ENCODE measurements around the gene SLF2. TPM values are rescaled to one million over a fixed set of nuclear protein-coding genes. Genes with fewer than 3 reads are reported as not detected.

SLF2 gene
- total and polyA plus RNA-seq, 10 donors: 11.5 to 90.9 (median 46.8) TPM

DNA sequence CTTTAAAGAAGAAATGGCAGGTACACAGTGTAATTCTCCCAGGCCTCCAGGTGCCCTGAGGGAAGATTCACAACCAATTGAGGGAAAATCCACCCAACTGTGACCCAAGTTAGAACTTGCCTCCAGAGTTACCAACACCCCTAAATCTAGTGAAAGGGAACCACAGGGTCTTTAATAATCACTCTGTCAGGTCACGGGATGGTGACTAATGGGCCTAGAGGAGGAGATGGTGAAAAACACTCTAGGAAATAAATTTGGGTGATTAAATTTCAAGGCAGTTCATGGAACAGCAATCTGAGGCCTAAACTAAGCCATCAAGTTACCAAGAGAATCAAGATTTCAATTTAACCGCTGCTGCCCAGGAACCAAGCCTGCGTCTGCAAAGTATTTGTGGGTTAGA, 26.7 kb upstream of the SLF2 start:
- Histone ChIP-seq H3K4me1 (peaks cover 0 to 18% (median 6%) of the 10 kb centered on the region in 6 donors), H3K27me3 (replicated peaks in 1 of 7) (peaks cover 0 to 19% (median 0%) of the 10 kb centered on the region in 7 donors), H3K27ac (no peak overlapping the region), H3K9me3 (no peaks in the 10 kb centered on the region), H3K36me3 (no peaks in the 10 kb centered on the region), H3K4me3 (no peak overlapping the region)
- no peak for DNase-seq
- intact Hi-C loops (cut with DNase I; ENCODE audit: low total_unique reads): no loop called here
- WGBS, 5 donors: 91 to 98% (median 96%) methylated on average over 3 of the region's 3 CpGs
- TF ChIP-seq, protein P1, sequence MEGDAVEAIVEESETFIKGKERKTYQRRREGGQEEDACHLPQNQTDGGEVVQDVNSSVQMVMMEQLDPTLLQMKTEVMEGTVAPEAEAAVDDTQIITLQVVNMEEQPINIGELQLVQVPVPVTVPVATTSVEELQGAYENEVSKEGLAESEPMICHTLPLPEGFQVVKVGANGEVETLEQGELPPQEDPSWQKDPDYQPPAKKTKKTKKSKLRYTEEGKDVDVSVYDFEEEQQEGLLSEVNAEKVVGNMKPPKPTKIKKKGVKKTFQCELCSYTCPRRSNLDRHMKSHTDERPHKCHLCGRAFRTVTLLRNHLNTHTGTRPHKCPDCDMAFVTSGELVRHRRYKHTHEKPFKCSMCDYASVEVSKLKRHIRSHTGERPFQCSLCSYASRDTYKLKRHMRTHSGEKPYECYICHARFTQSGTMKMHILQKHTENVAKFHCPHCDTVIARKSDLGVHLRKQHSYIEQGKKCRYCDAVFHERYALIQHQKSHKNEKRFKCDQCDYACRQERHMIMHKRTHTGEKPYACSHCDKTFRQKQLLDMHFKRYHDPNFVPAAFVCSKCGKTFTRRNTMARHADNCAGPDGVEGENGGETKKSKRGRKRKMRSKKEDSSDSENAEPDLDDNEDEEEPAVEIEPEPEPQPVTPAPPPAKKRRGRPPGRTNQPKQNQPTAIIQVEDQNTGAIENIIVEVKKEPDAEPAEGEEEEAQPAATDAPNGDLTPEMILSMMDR (IDR thresholded peaks at IDR 0.05 in 8 of 11, conservative IDR thresholded peaks at IDR 0.05 in 3 of 11): no peak
- no peak for TF ChIP-seq POLR2A (IDR thresholded peaks at IDR 0.05)
- TF ChIP-seq POLR2AphosphoS5 (IDR thresholded peaks at IDR 0.05): no peak

DNA sequence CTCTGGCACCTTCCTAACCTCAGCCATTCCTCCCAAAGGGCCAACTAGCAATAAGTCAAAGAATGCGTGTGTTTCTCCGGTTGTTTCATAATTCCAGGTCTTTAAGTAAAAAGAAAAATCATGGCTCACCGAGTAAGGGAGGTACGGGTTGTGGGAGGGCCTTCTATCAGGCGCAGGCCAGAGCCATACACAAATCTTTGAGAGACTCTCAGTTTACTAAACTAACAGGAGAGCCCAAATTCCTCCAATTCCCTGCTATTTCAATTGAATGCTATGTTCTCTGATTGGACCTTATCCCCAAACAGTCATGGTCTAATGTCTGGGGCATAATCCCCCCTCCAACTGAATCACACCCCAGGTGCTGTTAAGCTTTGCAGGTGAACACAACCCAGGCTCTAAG, 26.2 kb upstream of the SLF2 start:
- Histone ChIP-seq H3K4me3 (no peak overlapping the region), H3K27me3 (replicated peaks in 1 of 7) (peaks cover 0 to 23% (median 0%) of the 10 kb centered on the region in 7 donors), H3K27ac (no peak overlapping the region), H3K36me3 (no peaks in the 10 kb centered on the region), H3K9me3 (no peaks in the 10 kb centered on the region), H3K4me1 (peaks cover 0 to 13% (median 4%) of the 10 kb centered on the region in 6 donors)
- intact Hi-C loops (cut with DNase I; ENCODE audit: low total_unique reads): no loop called here
- no peak for DNase-seq
- WGBS, 5 donors: 88 to 95% (median 92%) methylated on average over 5 of the region's 5 CpGs
- TF ChIP-seq POLR2A (IDR thresholded peaks at IDR 0.05) (no peak), POLR2AphosphoS5 (IDR thresholded peaks at IDR 0.05) (no peak)
- TF ChIP-seq, protein P1 (IDR thresholded peaks at IDR 0.05 in 8 of 11, conservative IDR thresholded peaks at IDR 0.05 in 3 of 11): no peak

DNA sequence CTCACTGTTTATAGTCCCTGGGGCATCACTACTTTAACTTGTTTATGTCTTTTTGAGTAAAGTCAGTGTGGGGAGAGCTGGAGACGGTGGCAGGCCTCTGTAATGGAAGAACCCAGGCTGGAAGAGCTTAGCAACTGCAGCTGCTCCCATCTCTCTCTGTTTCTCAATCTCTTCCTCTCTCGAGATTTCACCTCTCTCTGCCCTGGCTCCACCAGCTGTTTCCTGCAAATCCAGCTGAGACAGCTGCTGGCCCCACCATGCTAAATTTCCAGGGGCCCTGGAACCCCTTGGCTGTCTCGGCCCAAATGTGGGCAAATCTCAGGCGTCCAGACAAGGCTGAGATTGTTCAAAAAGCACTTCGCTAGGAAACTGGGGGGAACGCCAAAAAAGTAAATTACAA, 25.8 kb upstream of the SLF2 start:
- no peak for DNase-seq
- Histone ChIP-seq H3K4me1 (peaks cover 0 to 9% (median 2%) of the 10 kb centered on the region in 6 donors), H3K27ac (no peak overlapping the region), H3K9me3 (no peaks in the 10 kb centered on the region), H3K27me3 (replicated peaks in 1 of 7) (peaks cover 0 to 28% (median 0%) of the 10 kb centered on the region in 7 donors), H3K36me3 (no peaks in the 10 kb centered on the region), H3K4me3 (no peak overlapping the region)
- intact Hi-C loops (cut with DNase I; ENCODE audit: low total_unique reads): no loop called here
- WGBS, 5 donors: 45 to 57% (median 53%) methylated on average over 6 of the region's 6 CpGs
- no peak for TF ChIP-seq POLR2A (IDR thresholded peaks at IDR 0.05)
- no peak for TF ChIP-seq POLR2AphosphoS5 (IDR thresholded peaks at IDR 0.05)
- TF ChIP-seq, protein P1 (IDR thresholded peaks at IDR 0.05 in 8 of 11, conservative IDR thresholded peaks at IDR 0.05 in 3 of 11): no peak

DNA sequence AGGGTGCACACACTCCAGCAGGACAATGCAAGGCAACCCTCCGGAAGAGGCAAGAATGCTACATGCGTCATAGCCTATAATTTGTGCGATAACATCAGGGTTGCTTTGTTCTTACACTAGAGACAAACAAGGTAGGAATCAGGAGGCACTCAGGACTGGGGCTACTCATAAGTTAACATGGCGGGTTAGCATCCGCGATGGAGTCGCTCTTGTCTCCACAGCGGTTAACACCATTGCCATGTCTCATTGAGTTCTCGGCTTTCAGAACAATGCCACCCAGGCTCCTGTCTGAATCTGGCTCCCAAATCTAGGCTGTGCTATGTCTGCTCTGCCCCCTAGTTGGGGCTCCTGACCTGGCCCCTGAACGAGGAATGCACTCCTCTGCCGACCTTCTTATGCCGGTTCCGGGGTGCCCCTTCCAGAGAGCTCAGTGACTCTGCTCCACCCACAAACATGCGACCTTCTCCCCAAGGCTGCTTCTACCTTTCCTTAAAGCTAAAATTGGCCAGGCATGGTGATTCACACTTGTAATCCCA, 24.9 kb upstream of the SLF2 start:
- H3K9me3 ChIP-seq: no peaks in the 10 kb centered on the region
- H3K27ac ChIP-seq: no peak overlapping the region
- H3K4me3 ChIP-seq: no peak overlapping the region
- peaks cover 0 to 33% (median 0%) of the 10 kb centered on the region in 7 donors for H3K27me3 ChIP-seq (replicated peaks in 1 of 7)
- no peaks in the 10 kb centered on the region for H3K36me3 ChIP-seq
- H3K4me1 ChIP-seq: peaks cover 0 to under 1% (median 0%) of the 10 kb centered on the region in 6 donors
- WGBS, 5 donors: 89 to 96% (median 90%) methylated on average over 14 of the region's 14 CpGs
- TF ChIP-seq, protein P1 (IDR thresholded peaks at IDR 0.05 in 8 of 11, conservative IDR thresholded peaks at IDR 0.05 in 3 of 11): no peak
- TF ChIP-seq POLR2A (IDR thresholded peaks at IDR 0.05): no peak
- TF ChIP-seq POLR2AphosphoS5 (IDR thresholded peaks at IDR 0.05): no peak
- DNase-seq: no peak
- intact Hi-C loops (cut with DNase I; ENCODE audit: low total_unique reads): no loop called here
